Hematopoietic multipotent progenitor cell treated with erythropoietin and hydrocortisone succinate and interleukin-3 and kit ligand, for 15 days (in vitro differentiated cells): ENCODE measurements around the gene TTYH1.
"Not testable (repeated sequence)": the region's sequence is repeated elsewhere in the genome, so short reads cannot be mapped to it uniquely, and the experiment has no call there.

Experiments
- DNase-seq: peaks from one replicate; pipeline ENCODE4 v3.0.0-alpha.2; 2015; ENCODE audit warnings: low spot score

Gene TTYH1

DNA sequence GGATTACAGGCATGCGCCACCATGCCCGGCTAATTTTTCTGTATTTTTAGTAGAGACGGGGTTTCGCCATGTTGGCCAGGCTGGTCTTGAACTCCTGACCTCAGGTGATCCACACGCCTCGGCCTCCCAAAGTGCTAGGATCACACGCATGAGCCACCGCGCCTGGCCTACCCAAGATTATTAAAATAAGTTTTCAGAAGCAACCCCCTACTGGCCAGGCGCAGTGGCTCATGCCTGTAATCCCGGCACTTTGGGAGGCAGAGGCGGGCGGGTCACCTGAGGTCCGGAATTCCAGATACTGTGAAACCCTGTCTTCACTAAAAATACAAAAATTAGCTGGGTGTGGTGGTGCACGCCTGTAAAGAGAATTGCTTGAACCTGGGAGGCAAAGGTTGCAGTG, 31.1 kb downstream of the TTYH1 start:
- not testable (repeated sequence) for DNase-seq

DNA sequence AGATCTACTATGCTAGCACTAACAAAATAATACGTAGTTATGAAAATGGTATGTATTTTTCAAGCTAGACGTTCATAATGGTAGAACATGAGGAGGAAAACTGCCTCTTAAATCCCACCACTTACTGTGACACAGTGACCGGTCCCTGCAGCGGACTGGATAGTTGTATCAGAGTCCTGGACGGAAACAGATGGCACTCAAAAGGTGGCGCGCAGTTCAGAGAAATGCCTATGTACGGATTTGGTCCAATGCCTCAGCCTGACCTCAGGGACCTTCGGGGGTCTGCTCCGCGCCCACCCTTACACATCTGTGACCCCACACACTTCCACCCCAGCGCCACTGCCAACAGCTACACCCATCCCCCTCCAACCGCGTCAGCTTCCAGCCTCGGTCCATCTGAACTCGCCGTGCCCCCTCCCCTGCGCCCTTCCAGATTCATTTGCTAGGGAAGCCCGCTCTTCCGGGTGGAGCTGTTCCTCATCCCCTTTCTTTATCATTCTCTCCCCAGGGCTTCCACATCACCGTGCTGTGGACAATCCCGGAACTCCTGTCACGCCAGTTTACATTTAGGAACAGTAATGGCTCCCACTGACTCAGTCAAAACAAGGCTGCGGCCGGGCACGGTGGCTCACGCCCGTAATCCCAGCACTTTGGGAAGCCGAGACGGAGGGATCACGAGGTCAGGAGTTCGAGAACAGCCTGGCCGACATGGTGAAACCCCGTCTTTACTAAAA, 32.9 kb downstream of the TTYH1 start:
- DNase-seq: peak; percentile 46

DNA sequence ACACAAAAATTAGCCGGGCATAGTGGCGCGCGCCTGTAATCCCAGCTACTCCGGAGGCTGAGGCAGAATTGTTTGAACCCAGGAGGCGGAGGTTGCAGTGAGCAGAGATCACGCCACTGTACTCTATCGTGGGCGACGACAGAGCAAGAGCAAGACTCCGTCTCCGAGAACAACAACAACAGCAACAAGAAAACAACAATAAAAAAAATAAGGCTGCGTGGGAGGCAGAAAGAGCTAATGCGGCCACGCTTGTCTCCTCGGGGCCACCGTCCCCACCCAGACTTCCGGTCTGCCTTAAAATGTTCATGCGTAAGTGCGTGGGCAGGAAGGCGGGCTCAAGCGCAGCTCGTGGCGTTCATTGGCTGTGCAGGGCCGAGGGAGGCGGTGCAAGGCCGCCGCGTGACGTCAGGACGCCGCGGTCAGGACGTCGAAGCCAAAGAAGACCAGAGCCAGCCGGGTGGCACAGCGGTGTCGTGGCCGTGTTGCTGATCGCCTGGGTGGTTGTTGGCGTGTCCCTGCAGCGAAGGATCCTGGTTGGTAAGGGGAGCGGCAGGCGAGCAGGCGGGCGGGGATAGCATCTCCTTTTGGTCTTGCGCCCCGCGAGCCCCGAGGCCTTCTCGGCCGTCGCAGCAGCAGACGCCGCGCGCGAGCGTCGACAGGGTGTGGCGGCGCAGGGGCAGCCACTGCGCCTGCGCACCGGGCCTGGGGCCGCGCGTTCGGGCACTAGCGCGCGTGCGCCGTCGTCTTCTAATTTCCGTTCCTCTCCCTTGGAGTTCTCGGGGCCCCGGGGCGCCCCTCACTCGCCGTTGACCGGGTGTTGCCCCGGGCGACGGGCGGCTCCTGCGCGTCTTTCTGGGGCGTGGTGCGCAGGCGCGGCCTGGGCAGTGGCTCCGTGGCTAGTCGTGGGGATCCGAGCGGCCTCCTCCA, 33.8 kb downstream of the TTYH1 start, which contains the start of gene LENG8:
TSS of gene LENG8 (plus strand) at position 426 of the 927 bp plus-strand sequence. CDS start 2,146 bp downstream, outside the sequence.
- peak; percentile 97 for DNase-seq

DNA sequence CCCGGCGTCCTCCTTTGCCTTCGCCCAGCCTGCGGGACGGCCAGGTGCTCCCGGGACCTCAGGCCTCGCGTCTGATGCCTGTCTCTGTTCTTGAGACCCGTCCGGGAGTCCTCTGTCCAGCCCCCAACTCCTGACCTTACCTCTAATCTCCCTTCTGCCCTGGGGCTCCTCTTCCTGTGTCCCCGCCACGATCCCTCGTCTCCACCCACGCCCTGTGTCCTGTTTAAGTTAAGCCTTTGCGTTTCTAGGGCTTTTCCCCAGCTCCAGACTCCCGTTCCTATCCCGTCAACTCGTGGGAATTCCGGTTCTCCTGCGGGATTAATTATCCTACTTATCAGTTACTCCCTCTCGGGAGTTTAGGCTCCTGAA, 34.4 kb downstream of the TTYH1 start:
- DNase-seq: no peak

DNA sequence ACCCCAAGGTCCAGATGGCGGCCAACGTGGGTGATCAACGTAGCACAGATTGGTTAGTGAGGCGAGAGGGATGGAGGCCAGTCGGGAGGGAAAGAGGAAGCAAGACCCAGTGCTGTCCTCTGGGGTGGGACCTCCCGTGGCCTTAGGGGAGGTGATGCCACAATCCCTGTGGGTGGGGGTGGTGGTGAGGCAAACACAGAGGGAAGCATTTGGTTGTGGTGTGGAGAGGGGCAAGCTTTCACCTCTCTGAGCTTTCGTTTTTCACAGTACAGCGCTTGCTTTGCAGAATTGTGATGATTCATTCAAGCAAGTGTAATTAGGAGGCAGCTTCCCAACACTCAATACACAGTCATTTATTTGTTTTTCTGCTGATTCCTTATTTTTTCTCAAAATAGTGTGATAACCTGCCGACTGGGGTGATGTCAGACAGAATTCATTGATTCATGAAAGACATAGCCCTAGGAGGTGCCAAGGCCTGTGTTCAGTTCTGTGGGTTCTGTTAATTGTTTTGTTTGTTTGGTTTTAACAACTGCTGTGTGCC, 36.1 kb downstream of the TTYH1 start:
- no peak for DNase-seq

DNA sequence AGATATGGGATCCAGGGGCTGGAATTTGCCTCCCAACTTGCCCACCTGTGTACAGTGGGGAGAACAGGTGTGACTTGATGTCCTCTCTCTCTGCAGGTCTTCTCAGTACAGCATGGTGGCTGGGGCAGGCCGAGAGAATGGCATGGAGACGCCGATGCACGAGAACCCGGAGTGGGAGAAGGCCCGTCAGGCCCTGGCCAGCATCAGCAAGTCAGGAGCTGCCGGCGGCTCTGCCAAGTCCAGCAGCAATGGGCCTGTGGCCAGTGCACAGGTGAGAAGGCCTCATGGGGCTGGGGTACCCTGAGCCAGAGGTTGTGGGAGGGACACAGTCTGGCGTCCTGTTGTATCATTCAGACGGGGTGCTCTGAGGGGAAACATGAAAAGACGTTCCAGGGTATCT, 36.7 kb downstream of the TTYH1 start:
- DNase-seq: no peak

DNA sequence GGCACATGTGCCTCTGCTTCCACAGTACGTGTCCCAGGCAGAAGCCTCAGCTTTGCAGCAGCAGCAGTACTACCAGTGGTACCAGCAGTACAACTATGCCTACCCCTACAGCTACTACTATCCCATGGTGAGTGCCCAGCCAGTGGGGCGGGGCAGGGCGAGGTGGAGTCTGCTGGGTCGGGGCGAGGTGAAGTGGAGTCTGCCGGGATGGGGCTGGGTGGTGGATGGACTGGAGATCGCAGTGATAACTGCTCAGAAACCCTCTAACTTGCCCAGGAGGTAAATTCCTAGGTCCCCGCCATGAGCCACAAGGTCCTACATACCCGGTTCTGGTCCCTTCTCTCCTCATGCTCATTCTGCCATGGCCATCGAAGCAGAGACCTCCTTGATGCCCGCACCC, 37.4 kb downstream of the TTYH1 start:
- DNase-seq: no peak

DNA sequence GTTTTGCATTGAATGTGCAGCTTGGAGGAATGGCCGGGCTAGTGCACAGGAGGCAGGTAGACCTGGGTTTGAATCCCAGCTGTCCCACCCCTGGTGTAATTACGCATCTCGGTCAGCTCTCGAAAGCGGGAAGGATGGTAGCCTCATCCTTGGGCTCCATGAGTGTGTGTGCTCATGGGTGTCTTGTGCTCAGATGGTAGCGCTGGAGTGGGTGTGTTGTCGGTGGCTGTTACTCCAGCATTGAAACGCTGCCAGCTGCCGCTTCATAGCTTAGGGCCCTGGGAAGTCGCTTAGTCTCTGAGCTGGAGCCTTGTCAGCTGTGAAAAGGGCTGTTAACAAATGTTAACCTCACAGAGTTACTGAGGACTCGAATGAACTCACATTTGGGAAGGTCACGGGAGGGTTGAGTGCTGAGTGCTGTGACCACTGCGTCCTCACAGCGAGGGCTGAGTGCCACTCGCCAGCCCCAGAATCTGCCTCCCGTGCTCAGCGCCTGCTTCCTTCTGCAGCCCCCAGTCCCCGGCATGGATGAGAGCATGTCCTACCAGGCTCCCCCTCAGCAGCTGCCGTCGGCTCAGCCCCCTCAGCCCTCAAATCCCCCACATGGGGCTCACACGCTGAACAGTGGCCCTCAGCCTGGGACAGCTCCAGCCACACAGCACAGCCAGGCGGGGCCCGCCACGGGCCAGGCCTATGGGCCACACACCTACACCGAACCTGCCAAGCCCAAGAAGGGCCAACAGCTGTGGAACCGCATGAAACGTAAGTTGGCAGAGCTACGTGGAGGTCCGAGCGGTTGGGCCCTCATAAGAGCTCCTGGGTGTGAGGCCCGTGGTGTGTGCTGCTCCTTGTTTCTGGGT, 38.9 kb downstream of the TTYH1 start:
- no peak for DNase-seq

DNA sequence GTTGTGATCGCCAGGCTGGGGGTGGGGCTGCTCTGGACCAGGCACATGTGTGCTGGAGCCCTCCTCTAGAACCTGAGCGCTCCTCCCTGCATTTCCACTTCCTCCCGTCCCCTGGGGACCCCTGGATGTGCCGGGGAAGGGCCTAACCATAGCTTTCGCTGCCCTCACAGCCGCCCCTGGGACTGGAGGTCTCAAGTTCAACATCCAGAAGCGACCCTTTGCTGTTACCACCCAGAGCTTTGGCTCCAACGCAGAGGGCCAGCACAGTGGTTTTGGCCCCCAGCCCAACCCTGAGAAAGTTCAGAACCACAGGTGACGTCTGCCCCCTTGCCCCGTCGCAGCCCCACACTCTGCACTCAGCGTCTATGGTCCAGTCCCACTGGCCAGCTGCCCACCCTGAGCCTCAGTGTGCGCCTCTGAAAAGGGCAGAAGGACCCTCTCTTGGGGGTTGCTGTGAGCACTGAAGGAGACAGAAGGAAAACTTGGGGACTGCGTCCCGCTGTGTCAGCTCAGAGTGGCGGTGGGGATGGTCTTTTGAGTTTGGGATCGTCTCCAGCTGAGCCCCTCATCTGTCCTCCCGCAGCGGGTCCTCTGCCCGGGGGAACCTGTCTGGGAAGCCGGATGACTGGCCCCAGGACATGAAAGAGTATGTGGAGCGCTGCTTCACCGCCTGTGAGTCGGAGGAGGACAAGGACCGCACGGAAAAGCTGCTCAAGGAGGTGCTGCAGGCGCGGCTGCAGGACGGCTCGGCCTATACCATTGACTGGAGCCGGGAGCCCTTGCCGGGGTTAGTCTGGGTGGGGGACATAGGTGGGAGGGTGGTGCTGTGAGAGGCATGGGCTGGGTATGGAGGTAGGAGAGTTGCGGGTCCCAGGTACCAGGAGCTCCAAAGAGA, 39.8 kb downstream of the TTYH1 start:
- no peak for DNase-seq

DNA sequence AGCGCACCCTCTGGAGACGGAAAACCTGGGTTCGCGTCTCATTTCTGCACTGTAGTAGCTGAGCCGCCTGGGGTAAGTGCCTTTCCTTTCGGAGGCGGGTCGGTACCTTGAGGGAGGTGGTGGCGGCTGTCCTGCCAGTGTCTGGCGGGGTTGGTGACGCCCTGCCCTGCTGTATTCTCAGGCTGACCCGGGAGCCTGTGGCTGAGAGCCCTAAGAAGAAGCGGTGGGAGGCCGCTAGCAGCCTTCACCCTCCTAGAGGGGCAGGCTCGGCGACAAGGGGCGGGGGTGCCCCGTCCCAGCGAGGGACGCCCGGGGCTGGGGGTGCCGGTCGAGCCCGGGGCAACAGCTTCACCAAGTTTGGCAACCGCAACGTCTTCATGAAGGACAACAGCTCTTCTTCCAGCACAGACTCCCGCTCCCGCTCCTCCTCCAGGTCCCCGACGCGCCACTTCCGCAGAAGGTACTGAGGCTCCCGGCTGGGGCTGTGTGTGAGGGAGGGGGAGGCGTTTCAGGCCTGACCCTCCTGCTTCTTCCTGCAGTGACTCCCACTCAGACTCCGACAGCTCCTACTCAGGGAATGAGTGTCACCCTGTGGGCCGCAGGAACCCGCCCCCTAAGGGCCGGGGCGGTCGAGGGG, 40.6 kb downstream of the TTYH1 start:
- DNase-seq: no peak

DNA sequence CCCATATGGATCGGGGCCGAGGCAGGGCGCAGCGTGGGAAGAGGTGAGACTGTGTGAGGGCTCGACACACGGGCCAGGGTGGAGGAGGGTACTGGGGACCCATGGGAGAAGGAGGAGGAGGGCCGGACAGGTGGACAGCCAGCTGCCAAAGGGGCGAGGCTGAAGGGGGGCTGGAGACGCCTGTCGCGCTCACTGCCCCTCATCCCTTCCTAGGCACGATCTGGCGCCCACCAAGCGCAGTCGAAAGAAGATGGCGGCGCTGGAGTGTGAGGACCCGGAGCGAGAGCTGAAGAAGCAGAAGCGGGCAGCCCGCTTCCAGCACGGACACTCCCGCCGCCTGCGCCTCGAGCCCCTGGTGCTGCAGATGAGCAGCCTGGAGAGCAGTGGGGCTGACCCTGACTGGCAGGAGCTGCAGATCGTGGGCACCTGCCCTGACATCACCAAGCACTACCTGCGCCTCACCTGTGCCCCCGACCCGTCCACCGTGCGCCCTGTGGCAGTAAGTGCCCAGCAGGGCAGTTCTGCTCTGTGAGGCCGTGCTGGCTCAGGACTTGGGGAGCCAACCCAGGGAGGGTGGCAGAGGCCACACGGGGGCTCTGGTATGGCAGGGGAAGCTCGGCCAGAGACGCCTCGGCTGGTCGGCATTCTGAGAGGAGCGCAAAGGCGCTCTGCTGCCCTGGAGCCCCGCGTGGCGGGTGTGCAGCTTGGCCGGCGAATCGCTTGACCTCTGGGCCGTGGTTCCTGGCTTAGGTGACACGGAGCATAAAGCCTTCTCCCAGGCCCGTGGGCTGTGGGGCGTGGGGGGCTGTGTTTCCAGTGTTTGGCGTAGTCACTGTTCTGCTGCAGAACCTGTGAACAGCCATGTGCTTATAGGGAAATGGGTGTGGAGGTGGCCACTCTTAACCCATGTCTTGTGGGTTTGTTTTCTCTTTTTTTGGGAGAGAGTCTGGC, 41.4 kb downstream of the TTYH1 start:
- no peak for DNase-seq

DNA sequence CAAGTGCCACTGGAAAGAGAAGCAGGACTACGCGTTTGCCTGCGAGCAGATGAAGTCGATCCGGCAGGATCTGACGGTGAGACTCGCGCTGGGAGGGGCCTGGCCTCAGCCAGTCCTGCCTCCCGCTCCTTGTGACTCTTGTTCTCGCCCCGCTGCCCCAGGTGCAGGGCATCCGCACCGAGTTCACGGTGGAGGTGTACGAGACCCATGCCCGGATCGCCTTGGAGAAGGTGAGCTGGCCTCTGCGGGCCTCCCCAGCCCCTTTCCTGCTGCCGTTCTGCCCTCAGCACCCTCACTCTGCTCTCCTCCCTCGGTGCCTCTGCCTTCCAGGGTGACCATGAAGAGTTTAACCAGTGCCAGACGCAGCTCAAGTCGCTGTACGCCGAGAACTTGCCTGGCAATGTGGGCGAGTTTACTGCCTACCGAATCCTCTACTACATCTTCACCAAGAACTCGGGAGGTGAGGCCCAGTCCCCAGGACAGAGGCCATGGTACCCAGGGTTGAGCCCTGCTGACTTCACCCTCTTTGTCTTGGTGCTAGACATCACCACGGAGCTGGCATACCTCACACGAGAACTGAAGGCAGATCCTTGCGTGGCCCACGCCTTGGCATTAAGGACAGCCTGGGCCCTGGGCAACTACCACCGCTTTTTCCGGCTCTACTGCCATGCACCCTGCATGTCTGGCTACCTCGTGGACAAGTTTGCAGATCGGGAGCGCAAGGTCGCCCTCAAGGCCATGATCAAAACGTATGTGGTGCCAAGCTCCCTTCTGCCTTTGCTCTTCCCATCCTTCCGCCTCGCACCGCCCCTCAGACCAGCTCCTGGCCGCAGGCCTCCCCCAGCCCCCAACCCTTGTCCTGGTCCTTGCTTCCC, 42.7 kb downstream of the TTYH1 start:
- DNase-seq: no peak

DNA sequence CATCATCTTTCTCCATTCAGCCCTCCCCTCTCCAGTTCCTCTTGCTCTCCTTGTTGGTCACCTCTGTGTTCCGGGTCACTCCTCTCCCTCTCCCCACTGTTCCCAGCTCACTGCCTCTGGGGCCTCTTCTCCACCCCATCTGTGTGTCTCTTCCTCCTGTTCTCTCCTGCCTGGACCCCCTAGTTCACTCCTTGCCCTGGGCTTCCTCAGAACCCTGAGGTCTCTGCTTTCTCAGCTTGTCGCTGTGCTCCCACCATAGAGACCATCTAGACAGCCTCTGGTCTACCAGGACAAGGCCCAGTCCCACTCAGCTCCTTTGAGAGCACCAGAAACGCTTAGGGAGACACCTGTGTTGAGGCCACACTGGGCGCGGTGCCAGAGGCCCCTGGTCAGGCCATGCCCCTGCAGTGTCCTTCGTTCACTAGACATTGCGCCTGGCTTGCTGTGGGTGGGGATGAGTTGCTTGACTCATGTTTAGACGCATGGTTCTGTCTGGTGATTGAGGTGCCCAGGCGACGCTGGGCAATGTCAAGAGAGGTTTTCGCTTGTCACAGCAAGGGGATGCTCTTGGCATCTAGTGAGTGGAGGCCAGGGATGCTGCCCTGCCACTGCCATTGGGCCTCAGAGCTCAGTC, 43.5 kb downstream of the TTYH1 start:
- DNase-seq: no peak

DNA sequence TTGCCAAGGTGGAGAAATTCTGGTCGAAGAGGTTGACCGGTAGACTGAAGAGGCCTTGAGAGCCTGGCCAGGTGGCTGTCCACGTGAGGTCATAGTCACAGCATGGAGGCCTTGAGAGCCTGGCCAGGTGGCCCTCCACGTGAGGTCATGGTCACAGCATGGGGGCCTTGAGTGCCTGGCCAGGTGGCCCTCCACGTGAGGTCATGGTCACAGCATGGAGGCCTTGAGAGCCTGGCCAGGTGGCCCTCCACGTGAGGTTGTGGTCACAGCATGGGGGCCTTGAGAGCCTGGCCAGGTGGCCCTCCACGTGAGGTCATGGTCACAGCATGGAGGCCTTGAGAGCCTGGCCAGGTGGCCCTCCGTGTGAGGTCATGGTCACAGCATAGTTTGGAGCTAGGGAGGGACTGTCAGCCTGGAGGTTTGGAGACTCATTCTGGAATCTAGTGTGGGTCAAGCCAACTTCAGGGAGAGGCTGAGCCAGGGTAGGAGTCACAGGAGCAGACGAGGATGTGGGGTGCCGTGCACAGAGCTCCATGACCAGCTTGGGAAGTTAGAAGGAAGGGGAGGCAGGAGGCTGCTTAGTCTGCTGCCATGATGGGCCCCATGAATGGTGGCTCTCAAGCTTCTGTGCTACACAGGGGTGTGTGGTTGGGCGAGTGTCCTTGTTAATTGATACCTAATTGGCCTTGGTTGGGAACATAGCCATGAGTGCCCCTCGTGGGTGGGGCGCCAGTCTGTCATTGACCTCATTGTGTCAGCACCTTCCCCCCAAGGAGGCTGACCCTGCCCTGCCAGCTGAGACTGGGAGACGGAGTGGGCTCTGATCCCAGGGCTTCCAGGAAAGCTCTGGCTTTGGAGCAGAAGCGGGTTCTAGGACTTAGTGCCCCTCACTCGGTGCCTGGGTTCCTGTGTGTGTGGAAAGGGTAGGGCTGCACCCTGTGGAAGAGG, 44.3 kb downstream of the TTYH1 start:
- no peak for DNase-seq

DNA sequence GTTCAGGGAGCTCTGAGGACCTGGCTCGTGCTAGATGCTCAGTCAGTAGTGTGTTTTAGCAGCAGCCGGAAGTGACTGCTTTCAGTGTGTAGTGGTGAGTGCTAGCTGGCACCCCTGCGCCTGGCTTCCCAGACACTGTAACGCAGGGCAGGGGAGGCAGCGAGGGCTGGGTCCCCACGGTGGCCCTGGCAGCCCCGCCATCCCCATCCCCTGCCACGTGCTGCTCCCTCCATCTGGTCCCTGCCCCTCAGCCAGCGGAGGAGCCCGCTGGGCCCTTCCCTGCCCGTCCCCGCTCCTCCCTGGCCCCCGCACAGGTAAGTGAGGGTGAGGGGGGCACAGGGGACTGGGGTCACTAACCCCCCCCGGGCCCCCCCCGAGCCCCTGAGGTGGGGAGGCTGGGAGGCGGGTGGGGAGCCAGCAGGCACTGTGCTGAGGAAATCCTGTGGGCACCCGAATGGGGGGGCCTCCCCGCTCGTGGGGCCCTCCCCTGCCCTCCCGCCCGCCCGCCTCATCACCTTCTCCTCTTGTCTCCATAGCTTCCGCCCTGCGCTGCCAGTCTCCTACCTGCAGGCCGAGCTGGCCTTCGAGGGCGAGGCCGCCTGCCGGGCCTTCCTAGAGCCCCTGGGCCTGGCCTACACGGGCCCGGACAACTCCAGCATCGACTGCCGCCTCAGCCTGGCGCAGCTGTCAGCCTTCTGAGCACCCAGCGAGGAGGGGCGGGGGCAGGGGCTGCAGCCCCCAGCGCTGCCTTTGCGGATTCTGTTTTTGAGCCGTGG, 45.2 kb downstream of the TTYH1 start:
- DNase-seq: no peak

DNA sequence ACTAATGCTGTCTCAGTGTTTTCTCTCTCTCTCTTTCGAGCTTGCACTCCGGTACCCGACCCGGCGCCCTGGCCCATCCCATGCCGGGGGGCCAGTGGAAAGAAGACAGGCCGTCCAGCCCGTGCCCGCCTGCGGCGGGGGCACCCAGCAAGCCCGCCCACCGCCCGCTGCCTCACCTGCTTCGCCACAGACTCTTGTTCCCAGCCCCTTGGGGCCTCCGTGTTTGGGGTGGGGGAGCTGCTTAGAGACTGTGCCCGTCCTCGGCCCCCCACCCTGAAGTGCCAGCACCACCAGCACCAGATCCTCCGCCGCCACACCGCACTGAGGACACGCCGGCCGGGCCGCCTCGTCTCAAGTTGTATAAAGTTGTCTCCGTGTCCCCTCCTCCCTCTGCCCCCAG, 45.9 kb downstream of the TTYH1 start:
- no peak for DNase-seq
